H1 (cell line): Measurements from ENCODE around the gene CEP95. TPM values are rescaled to one million over a fixed set of nuclear protein-coding genes. Genes with fewer than 3 reads are reported as not detected.

ENCODE experiments used
- CTCF ChIA-PET: fragments of 300-600 bp; sonication (Branson Sonifier 250); formaldehyde crosslinking; loops from one replicate; lab custom pipeline; 2021; ENCODE audit not compliant: partially characterized antibody; lab: Charles Lee
- POLR2A ChIA-PET: fragments of 300-600 bp; sonication (Branson Sonifier 250); formaldehyde crosslinking; loops from one replicate; lab custom pipeline; 2021; ENCODE audit warnings: inconsistent platforms; ENCODE audit not compliant: partially characterized antibody; lab: Charles Lee
- DNase-seq, 2 experiments: peaks; one replicate each; pipeline versions ENCODE4 v3.0.0 to v3.0.0-alpha.2; 2010 to 2022; ENCODE audit warnings: low spot score in 2 of 2, low read depth in 1 of 2, mixed read lengths in 1 of 2
- FAIRE-seq: peaks from 2 replicates; lab custom pipeline; 2011; peaks lifted over from hg19 to GRCh38; lab: Jason Lieb, UNC
- H2AFZ ChIP-seq: 2 replicates; pipeline ENCODE4 v1.8.1; 2012; ENCODE audit warnings: low read length, inconsistent platforms
- H2AK5ac ChIP-seq: 2 replicates; pipeline ENCODE4 v1.6.1; 2013; ENCODE audit warnings: low read depth, low read length
- H2BK120ac ChIP-seq: replicated peaks from 2 replicates; pipeline ENCODE3; 2013; ENCODE audit warnings: low read depth, low read length, inconsistent platforms
- H2BK12ac ChIP-seq: 2 replicates; pipeline ENCODE4 v1.6.1; 2013; ENCODE audit warnings: low read depth, low read length
- H2BK15ac ChIP-seq: 2 replicates; pipeline ENCODE4 v1.6.1; 2013; ENCODE audit warnings: low read length
- H2BK20ac ChIP-seq: 2 replicates; pipeline ENCODE4 v1.6.1; 2013; ENCODE audit warnings: low read length
- H2BK5ac ChIP-seq: 2 replicates; pipeline ENCODE4 v1.6.1; 2013; ENCODE audit warnings: low read depth, low read length
- H3K14ac ChIP-seq: 2 replicates; pipeline ENCODE4 v1.6.1; 2013; ENCODE audit warnings: inconsistent platforms; ENCODE audit not compliant: insufficient read length
- H3K18ac ChIP-seq: 2 replicates; pipeline ENCODE4 v1.6.1; 2013; ENCODE audit warnings: low read length; ENCODE audit errors: extremely low read depth
- H3K23ac ChIP-seq: 2 replicates; pipeline ENCODE4 v1.6.1; 2013; ENCODE audit warnings: inconsistent platforms; ENCODE audit not compliant: insufficient read length
- H3K23me2 ChIP-seq: 2 replicates; pipeline ENCODE4 v1.6.1; 2013; ENCODE audit warnings: low read depth, low read length
- H3K27ac ChIP-seq: 2 replicates; pipeline ENCODE4 v1.6.1; 2011; ENCODE audit warnings: low read depth, low read length, inconsistent platforms
- H3K27me3 ChIP-seq, 4 experiments: replicated peaks in 1 of 4; 1 replicate in 1 of 4; 2 replicates in 3 of 4; pipeline versions ENCODE4 v1.6.1 to v1.8.1; 2011 to 2013; ENCODE audit warnings: low read length in 3 of 4, mild to moderate bottlenecking in 3 of 4, inconsistent platforms in 2 of 4, mixed read lengths in 2 of 4, moderate library complexity in 1 of 4; ENCODE audit not compliant: control insufficient read depth in 3 of 4, insufficient read depth in 3 of 4; ENCODE audit errors: extremely low read depth in 1 of 4
- H3K36me3 ChIP-seq, 4 experiments: 2 replicates each; pipeline versions ENCODE4 v1.6.1 to v1.8.1; 2011 to 2013; ENCODE audit warnings: mild to moderate bottlenecking in 4 of 4, low read length in 3 of 4, moderate library complexity in 2 of 4, control low read depth in 1 of 4, inconsistent platforms in 1 of 4; ENCODE audit not compliant: insufficient read depth in 4 of 4, control insufficient read depth in 2 of 4
- H3K4ac ChIP-seq: replicated peaks from 2 replicates; pipeline ENCODE3; 2013; ENCODE audit warnings: low read length, low read depth, mixed read lengths, inconsistent platforms; ENCODE audit not compliant: insufficient read length
- H3K4me1 ChIP-seq, 4 experiments: replicated peaks in 1 of 4; 1 replicate in 1 of 4; 2 replicates in 3 of 4; pipeline versions ENCODE4 v1.6.1 to v1.8.1; 2011 to 2013; ENCODE audit warnings: low read length in 3 of 4, inconsistent platforms in 2 of 4, mixed read lengths in 1 of 4; ENCODE audit not compliant: insufficient read depth in 4 of 4, control insufficient read depth in 3 of 4
- H3K4me2 ChIP-seq, 2 experiments: 2 replicates each; pipeline versions ENCODE4 v1.6.1 to v1.8.1; 2011 to 2013; ENCODE audit warnings: low read depth in 2 of 2, low read length in 2 of 2, control low read depth in 1 of 2, inconsistent platforms in 1 of 2, mild to moderate bottlenecking in 1 of 2; ENCODE audit not compliant: insufficient read depth in 1 of 2
- H3K4me3 ChIP-seq, 4 experiments: fragments of 200-600, 300-600 bp in 1 of 4; sonication (generic), shearing (Covaris generic), sonication (Bioruptor Twin) in 1 of 4; 2 replicates each; pipeline versions ENCODE4 v1.5.1 to v1.8.1; 2011 to 2016; ENCODE audit warnings: low read length in 4 of 4, low read depth in 3 of 4, control low read depth in 2 of 4, inconsistent platforms in 2 of 4, mild to moderate bottlenecking in 2 of 4, mixed read lengths in 1 of 4, moderate library complexity in 1 of 4; ENCODE audit not compliant: insufficient read depth in 2 of 4; ENCODE audit errors: extremely low read depth in 1 of 4
- H3K56ac ChIP-seq: replicated peaks from 2 replicates; pipeline ENCODE3; 2013; ENCODE audit warnings: low read depth, mild to moderate bottlenecking, mixed read lengths, low read length, inconsistent platforms; ENCODE audit not compliant: insufficient read length
- H3K79me1 ChIP-seq: 2 replicates; pipeline ENCODE4 v1.6.1; 2013; ENCODE audit warnings: low read depth, low read length, control low read depth
- H3K79me2 ChIP-seq, 2 experiments: 2 replicates each; pipeline versions ENCODE4 v1.6.1 to v1.8.1; 2012 to 2013; ENCODE audit warnings: low read length in 2 of 2, mild to moderate bottlenecking in 2 of 2, inconsistent platforms in 1 of 2; ENCODE audit not compliant: insufficient read depth in 2 of 2, control insufficient read depth in 1 of 2
- H3K9ac ChIP-seq, 4 experiments: replicated peaks in 1 of 4; 1 replicate in 1 of 4; 2 replicates in 3 of 4; pipeline versions ENCODE4 v1.6.1 to v1.8.1; 2011 to 2013; ENCODE audit warnings: low read depth in 3 of 4, low read length in 3 of 4, control low read depth in 2 of 4, mild to moderate bottlenecking in 2 of 4, moderate library complexity in 2 of 4, inconsistent platforms in 1 of 4; ENCODE audit errors: extremely low read depth in 1 of 4
- H3K9me3 ChIP-seq, 2 experiments: 2 replicates each; pipeline versions ENCODE4 v1.6.1 to v1.8.1; 2012 to 2013; ENCODE audit warnings: mild to moderate bottlenecking in 2 of 2, moderate library complexity in 2 of 2, control low read depth in 1 of 2, inconsistent platforms in 1 of 2, low read depth in 1 of 2, low read length in 1 of 2, mixed read lengths in 1 of 2; ENCODE audit not compliant: insufficient read depth in 2 of 2
- H4K20me1 ChIP-seq, 2 experiments: replicated peaks in 1 of 2; 2 replicates each; pipeline versions ENCODE3 to v1.8.1; 2011 to 2013; ENCODE audit warnings: inconsistent platforms in 2 of 2, low read length in 2 of 2, mild to moderate bottlenecking in 1 of 2; ENCODE audit not compliant: insufficient read depth in 2 of 2, control insufficient read depth in 1 of 2
- H4K5ac ChIP-seq: 2 replicates; pipeline ENCODE4 v1.6.1; 2013; ENCODE audit warnings: low read length, low read depth, mixed read lengths, inconsistent platforms; ENCODE audit not compliant: insufficient read length
- H4K8ac ChIP-seq: 2 replicates; pipeline ENCODE4 v1.8.0; 2013; ENCODE audit warnings: mild to moderate bottlenecking, moderate library complexity, low read length, inconsistent platforms; ENCODE audit not compliant: insufficient read depth; ENCODE audit errors: extremely low read depth
- H4K91ac ChIP-seq: replicated peaks from 2 replicates; pipeline ENCODE3; 2013; ENCODE audit warnings: low read length, mixed read lengths, inconsistent platforms; ENCODE audit not compliant: insufficient read length
- EP300 ChIP-seq, 2 experiments: IDR thresholded peaks; 1 replicate in 1 of 2; 2 replicates in 1 of 2; pipeline ENCODE4 v1.6.1; 2011 to 2012; ENCODE audit warnings: low read depth in 2 of 2, low read length in 2 of 2, mild to moderate bottlenecking in 2 of 2, borderline replicate concordance in 1 of 2, inconsistent platforms in 1 of 2, moderate library complexity in 1 of 2
- HDAC6 ChIP-seq: IDR thresholded peaks from one replicate; pipeline ENCODE4 v1.7.1; 2012; ENCODE audit warnings: low read depth, mild to moderate bottlenecking, inconsistent platforms, low read length, moderate library complexity
- JUN ChIP-seq: IDR thresholded peaks from 2 replicates; pipeline ENCODE4 v1.6.1; 2011; ENCODE audit warnings: low read depth, mild to moderate bottlenecking, improper control_type of control experiment, low read length
- POU5F1 ChIP-seq: IDR thresholded peaks from 2 replicates; pipeline ENCODE4 v1.6.1; 2011; ENCODE audit warnings: low read depth, mild to moderate bottlenecking, low read length, moderate library complexity
- WGBS, 2 experiments: shearing (Covaris generic) in 1 of 2; methylation state at CpG; one replicate each; pipeline versions ENCODE4 v1.1.6 to v1.1.7; 2013 to 2015; ENCODE audit warnings: low lambda C conversion rate in 2 of 2, mixed read lengths in 2 of 2, inconsistent platforms in 1 of 2, low coverage in 1 of 2, missing lambda C conversion rate in 1 of 2; ENCODE audit not compliant: insufficient replicate concordance in 2 of 2, insufficient coverage in 1 of 2, insufficient read length in 1 of 2; ENCODE audit errors: extremely low coverage in 1 of 2, missing lambda C conversion rate in 1 of 2; 5-methylcytosine and 5-hydroxymethylcytosine counted together
- polyA plus RNA-seq, 7 experiments: library from polyadenylated mRNA; depleted of rRNA in 3 of 7; stranded (reverse) in 5 of 7; unstranded in 2 of 7; fragments of >200 nt in 5 of 7; fragments of 200-250 nt in 2 of 7; gene quantifications; 1 replicate in 5 of 7; 2 replicates in 1 of 7; 4 replicates in 1 of 7; pipeline versions ENCODE4 v1.2.1 to v1.2.3, GENCODE V29; 2011 to 2013; ENCODE audit warnings: missing spikeins in 2 of 7, mixed read lengths in 2 of 7
- total RNA-seq: library from RNA; stranded (reverse); fragmentation: NEBNext Ultra II Directional; extraction: Animal tissue kit (Norgen Biotek cat#: 25700); gene quantifications from 2 replicates; pipeline ENCODE4 v1.2.1, GENCODE V29; 2021

CEP95 gene
- total and polyA plus RNA-seq, 2 of the 8 experiments (the other 6 are each of a cell fraction or from before 2014, with no cell fraction given), result 22.3 to 51.5 TPM

DNA sequence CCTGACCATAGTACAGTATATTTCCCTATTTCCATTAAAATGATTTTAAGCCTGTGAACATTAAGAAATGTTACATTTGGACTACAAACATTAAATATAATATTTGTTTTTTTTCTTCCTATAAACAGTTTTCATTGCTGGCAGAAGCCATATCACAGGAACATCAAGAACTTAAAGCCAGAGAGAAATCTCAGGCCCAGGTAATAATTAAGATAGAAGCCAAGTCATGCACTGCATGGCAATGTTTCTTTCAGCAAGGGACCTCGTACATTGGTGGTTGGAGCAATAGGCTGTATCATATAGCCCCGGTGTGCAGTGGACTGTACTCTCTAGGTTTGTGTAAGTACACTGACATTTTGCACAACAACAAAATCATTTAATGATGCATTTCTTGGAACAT, 30.1 kb downstream of the CEP95 start:
- Histone ChIP-seq H3K27ac (no peak overlapping the region), H3K4ac (no peak overlapping the region), H2AFZ (no peak overlapping the region), H3K14ac (no peak overlapping the region), H2BK15ac (no peak overlapping the region), H3K18ac (no peak overlapping the region), H2BK120ac (no peak overlapping the region), H4K91ac (no peak overlapping the region), H3K23me2 (no peaks in the 10 kb centered on the region), H4K8ac (no peak overlapping the region), H3K4me3 (no peak overlapping the region), H2AK5ac (no peak overlapping the region), H4K20me1 (no peaks in the 10 kb centered on the region), H3K56ac (no peak overlapping the region), H2BK12ac (no peak overlapping the region), H3K79me2 (no peaks in the 10 kb centered on the region), H3K4me1 (no peaks in the 10 kb centered on the region), H2BK5ac (no peak overlapping the region), H3K27me3 (no peaks in the 10 kb centered on the region), H2BK20ac (no peak overlapping the region), H3K23ac (no peak overlapping the region), H3K36me3 (peaks cover 26 to 76% (median 49%) of the 10 kb centered on the region in 4 experiments), H3K79me1 (no peaks in the 10 kb centered on the region), H3K9me3 (no peaks in the 10 kb centered on the region), H3K4me2 (no peak overlapping the region), H3K9ac (no peak overlapping the region), H4K5ac (no peak overlapping the region)
- ChIA-PET CTCF (no interaction called here), POLR2A (interaction anchor here (0.6 to 8.5 kb wide), 3 partner anchors 8 to 726 kb away, joined by 3 to 75 read pairs (median 13); partner anchors contain the start of genes CEP95 and DDX5)
- DNase-seq, result no peak
- WGBS, 2 experiments, result 87% methylated on average over 2 of the region's 2 CpGs; no CpG with 5 or more reads in 1 of the 2 experiments
- FAIRE-seq, result no peak
- TF ChIP-seq EP300 (IDR thresholded peaks at IDR 0.05; ENCODE audit: borderline replicate concordance in 1 of 2, low read depth in 2 of 2, low read length in 2 of 2), result no peak
- TF ChIP-seq JUN, result no peak
- no peak for TF ChIP-seq HDAC6
- TF ChIP-seq POU5F1, result no peak
